SJSA1 (cell line): ENCODE measurements around the gene ZBED3. TPM values are rescaled to one million over a fixed set of nuclear protein-coding genes. Genes with fewer than 3 reads are reported as not detected.

ENCODE experiments used
- DNase-seq, 2 experiments: peaks; one replicate each; pipeline ENCODE4 v3.0.0-alpha.2; 2015 to 2020; ENCODE audit warnings: low spot score in 2 of 2, low read depth in 1 of 2
- H3K27ac ChIP-seq: fragments of 250-450 bp; sonication (Bioruptor Pico); 2 replicates; pipeline ENCODE4 v1.5.1; 2020; ENCODE audit warnings: mild to moderate bottlenecking, moderate library complexity
- H3K27me3 ChIP-seq: fragments of 250-450 bp; sonication (Bioruptor Pico); replicated peaks from 2 replicates; pipeline ENCODE4 v1.5.1; 2020; ENCODE audit warnings: mild to moderate bottlenecking, moderate library complexity
- H3K36me3 ChIP-seq: fragments of 250-450 bp; sonication (Bioruptor Pico); 2 replicates; pipeline ENCODE4 v1.5.1; 2020; ENCODE audit warnings: mild to moderate bottlenecking
- H3K4me1 ChIP-seq: fragments of 250-450 bp; sonication (Bioruptor Pico); replicated peaks from 2 replicates; pipeline ENCODE4 v1.6.1; 2021; ENCODE audit warnings: mild to moderate bottlenecking
- H3K4me3 ChIP-seq: fragments of 250-450 bp; sonication (Bioruptor Pico); 2 replicates; pipeline ENCODE4 v1.5.1; 2020; ENCODE audit warnings: mild to moderate bottlenecking
- H3K9me3 ChIP-seq: fragments of 250-450 bp; sonication (Bioruptor Pico); replicated peaks from 2 replicates; pipeline ENCODE4 v1.5.1; 2020; ENCODE audit warnings: mild to moderate bottlenecking
- total RNA-seq: library from RNA; depleted of rRNA; stranded (reverse); fragments of >200 nt; shearing (Covaris generic); gene quantifications from 2 replicates; pipeline ENCODE4 v1.2.3, GENCODE V29; 2014

The ZBED3 gene
- total RNA-seq, 1 experiment from 2014 or later, result 0.29 TPM

GRCh38 chr5:77065256-77065655 is 21.8 kb downstream of the ZBED3 start:
- Histone ChIP-seq H3K9me3 (no peaks in the 10 kb centered on the region), H3K27me3 (peaks cover 3% of the 10 kb centered on the region; the same call in 1 of the 2 replicates), H3K27ac (no peak overlapping the region), H3K4me1 (no peaks in the 10 kb centered on the region), H3K4me3 (no peak overlapping the region), H3K36me3 (peaks cover 48% of the 10 kb centered on the region)
- DNase-seq, result no peak

GRCh38 chr5:77064040-77064439 is 23.0 kb downstream of the ZBED3 start:
- H3K36me3 ChIP-seq, result peaks cover 56% of the 10 kb centered on the region
- H3K27me3 ChIP-seq, result peaks cover 3% of the 10 kb centered on the region; the same call in 1 of the 2 replicates
- no peaks in the 10 kb centered on the region for H3K9me3 ChIP-seq
- no peaks in the 10 kb centered on the region for H3K4me1 ChIP-seq
- no peak overlapping the region for H3K4me3 ChIP-seq
- H3K27ac ChIP-seq, result no peak overlapping the region
- no peak for DNase-seq

- no peak overlapping the region for H3K4me3 ChIP-seq
- H3K27me3 ChIP-seq, result no peaks in the 10 kb centered on the region
- peaks cover 37% of the 10 kb centered on the region for H3K36me3 ChIP-seq
- no peak for DNase-seq
- no peaks in the 10 kb centered on the region for H3K9me3 ChIP-seq
- H3K27ac ChIP-seq, result no peak overlapping the region
- H3K4me1 ChIP-seq, result no peaks in the 10 kb centered on the region
Observed at GRCh38 chr5:77046416-77047073, 40.5 kb downstream of the ZBED3 start.

- Histone ChIP-seq H3K4me1 (peaks cover 9% of the 10 kb centered on the region), H3K4me3 (no peak overlapping the region), H3K9me3 (no peaks in the 10 kb centered on the region), H3K27ac (no peak overlapping the region), H3K27me3 (no peaks in the 10 kb centered on the region), H3K36me3 (peaks cover 43% of the 10 kb centered on the region)
- DNase-seq, result no peak
Observed at GRCh38 chr5:77035950-77036349, 51.1 kb downstream of the ZBED3 start.

- H3K9me3 ChIP-seq, result peaks cover 7% of the 10 kb centered on the region
- H3K4me1 ChIP-seq, result peaks cover 9% of the 10 kb centered on the region
- no peaks in the 10 kb centered on the region for H3K27me3 ChIP-seq
- no peak for DNase-seq
- no peak overlapping the region for H3K27ac ChIP-seq
- H3K4me3 ChIP-seq, result no peak overlapping the region
- H3K36me3 ChIP-seq, result peaks cover 36% of the 10 kb centered on the region
Observed at GRCh38 chr5:77033338-77033737, 53.7 kb downstream of the ZBED3 start.

- H3K27me3 ChIP-seq, result no peaks in the 10 kb centered on the region
- H3K27ac ChIP-seq, result no peak overlapping the region
- peaks cover 9% of the 10 kb centered on the region for H3K4me1 ChIP-seq
- no peak overlapping the region for H3K4me3 ChIP-seq
- peaks cover 31% of the 10 kb centered on the region for H3K36me3 ChIP-seq
- DNase-seq, result no peak
- H3K9me3 ChIP-seq, result peaks cover 7% of the 10 kb centered on the region
Observed at GRCh38 chr5:77032635-77033034, 54.5 kb downstream of the ZBED3 start.

GRCh38 chr5:77031891-77032290 is 55.2 kb downstream of the ZBED3 start:
- Histone ChIP-seq H3K4me1 (peaks cover 9% of the 10 kb centered on the region), H3K36me3 (peaks cover 26% of the 10 kb centered on the region), H3K9me3 (peaks cover 7% of the 10 kb centered on the region), H3K27me3 (no peaks in the 10 kb centered on the region), H3K4me3 (no peak overlapping the region), H3K27ac (no peak overlapping the region)
- no peak for DNase-seq

GRCh38 chr5:77030097-77031071 is 56.7 kb downstream of the ZBED3 start, which contains the start of gene AGGF1:
TSS of gene AGGF1 (plus strand) at chr5:77030404. CDS start at chr5:77030767, 363 bp downstream.
- peaks cover 13% of the 10 kb centered on the region for H3K36me3 ChIP-seq
- H3K9me3 ChIP-seq, result peaks cover 7% of the 10 kb centered on the region
- H3K27me3 ChIP-seq, result no peaks in the 10 kb centered on the region
- H3K27ac ChIP-seq, result peak within 1 kb of the TSS; percentile 80
- peak; percentile 85 to 93 for DNase-seq
- H3K4me1 ChIP-seq, result peaks cover 9% of the 10 kb centered on the region
- peak within 1 kb of the TSS; percentile 83 for H3K4me3 ChIP-seq

GRCh38 chr5:77029376-77029885 is 57.7 kb downstream of the ZBED3 start:
- no peak for DNase-seq
- H3K4me3 ChIP-seq, result no peak overlapping the region
- H3K36me3 ChIP-seq, result peaks cover 7% of the 10 kb centered on the region
- peaks cover 10% of the 10 kb centered on the region for H3K9me3 ChIP-seq
- H3K4me1 ChIP-seq, result peaks cover 9% of the 10 kb centered on the region
- no peak overlapping the region for H3K27ac ChIP-seq
- no peaks in the 10 kb centered on the region for H3K27me3 ChIP-seq

- Histone ChIP-seq H3K36me3 (peaks cover 6% of the 10 kb centered on the region), H3K27me3 (no peaks in the 10 kb centered on the region), H3K4me1 (peaks cover 9% of the 10 kb centered on the region), H3K27ac (no peak overlapping the region), H3K9me3 (peaks cover 10% of the 10 kb centered on the region), H3K4me3 (no peak overlapping the region)
- DNase-seq, result no peak
Observed at GRCh38 chr5:77028631-77029375, 58.3 kb downstream of the ZBED3 start.

- H3K4me3 ChIP-seq, result no peak overlapping the region
- no peaks in the 10 kb centered on the region for H3K36me3 ChIP-seq
- 0 out of 2 replicates have a peak, but pooled peaks cover 6% of the 10 kb centered on the region for H3K27me3 ChIP-seq
- peaks cover 8% of the 10 kb centered on the region for H3K9me3 ChIP-seq
- H3K4me1 ChIP-seq, result no peaks in the 10 kb centered on the region; the same call in 1 of the 2 replicates
- no peak for DNase-seq
- H3K27ac ChIP-seq, result no peak overlapping the region
Observed at GRCh38 chr5:77024490-77024889, 62.6 kb downstream of the ZBED3 start.

GRCh38 chr5:77022511-77023417 is 64.3 kb downstream of the ZBED3 start:
- no peaks in the 10 kb centered on the region for H3K36me3 ChIP-seq
- DNase-seq, result no peak
- 0 out of 2 replicates have a peak, but pooled peaks cover 3% of the 10 kb centered on the region for H3K9me3 ChIP-seq
- 0 out of 2 replicates have a peak, but pooled peaks cover 6% of the 10 kb centered on the region for H3K27me3 ChIP-seq
- no peak overlapping the region for H3K4me3 ChIP-seq
- H3K4me1 ChIP-seq, result no peaks in the 10 kb centered on the region
- H3K27ac ChIP-seq, result no peak overlapping the region
